CD14-positive monocyte (primary cell): Measurements from ENCODE around the gene SMIM38. TPM values are rescaled to one million over a fixed set of nuclear protein-coding genes. Genes with fewer than 3 reads are reported as not detected.

Experiments used
- DNase-seq, 3 donors: peaks; one replicate each; pipeline ENCODE4 v3.0.0-alpha.2; 2011 to 2022
- H2AFZ ChIP-seq: 2 replicates; pipeline ENCODE4 v1.6.0; 2012; ENCODE audit warnings: mild to moderate bottlenecking, low read depth, low read length, inconsistent platforms; ENCODE audit not compliant: insufficient read depth, poor library complexity, severe bottlenecking
- H3K27ac ChIP-seq, 2 donors: 1 replicate in 1 of 2; 2 replicates in 1 of 2; pipeline ENCODE4 v1.5.1; 2012 to 2013; ENCODE audit warnings: low read length in 2 of 2, control low read depth in 1 of 2, inconsistent platforms in 1 of 2, low read depth in 1 of 2, mild to moderate bottlenecking in 1 of 2
- H3K27me3 ChIP-seq, 2 donors: one replicate each; pipeline versions ENCODE4 v1.6.0 to v1.6.1; 2011 to 2013; ENCODE audit warnings: low read length in 2 of 2; ENCODE audit not compliant: control insufficient read depth in 2 of 2, insufficient read depth in 2 of 2
- H3K36me3 ChIP-seq, 2 donors: replicated peaks in 1 of 2; 1 replicate in 1 of 2; 2 replicates in 1 of 2; pipeline versions ENCODE4 v1.5.1 to v1.6.1; 2012 to 2013; ENCODE audit warnings: low read length in 2 of 2, control low read depth in 1 of 2, inconsistent platforms in 1 of 2, mild to moderate bottlenecking in 1 of 2; ENCODE audit not compliant: insufficient read depth in 2 of 2, control insufficient read depth in 1 of 2
- H3K4me1 ChIP-seq, 2 donors: 1 replicate in 1 of 2; 2 replicates in 1 of 2; pipeline versions ENCODE4 v1.5.1 to v1.6.1; 2012 to 2013; ENCODE audit warnings: low read length in 2 of 2, control low read depth in 1 of 2, inconsistent platforms in 1 of 2, mild to moderate bottlenecking in 1 of 2, moderate library complexity in 1 of 2; ENCODE audit not compliant: insufficient read depth in 2 of 2, control insufficient read depth in 1 of 2
- H3K4me2 ChIP-seq: replicated peaks from 2 replicates; pipeline ENCODE3; 2012; ENCODE audit warnings: low read length, moderate library complexity, mild to moderate bottlenecking; ENCODE audit not compliant: poor library complexity, severe bottlenecking; ENCODE audit errors: extremely low read depth
- H3K4me3 ChIP-seq, 3 experiments: fragments of 200-600 bp in 1 of 3; sonication (generic) in 1 of 3; replicated peaks in 1 of 3; 1 replicate in 2 of 3; 2 replicates in 1 of 3; pipeline ENCODE4 v1.5.1; 2011 to 2013; ENCODE audit warnings: low read length in 3 of 3, mild to moderate bottlenecking in 3 of 3, control low read depth in 2 of 3, low read depth in 2 of 3, inconsistent platforms in 1 of 3, moderate library complexity in 1 of 3
- H3K79me2 ChIP-seq: 2 replicates; pipeline ENCODE4 v1.6.0; 2012; ENCODE audit warnings: mild to moderate bottlenecking, control low read depth, inconsistent platforms, low read length, moderate library complexity; ENCODE audit not compliant: insufficient read depth
- H3K9ac ChIP-seq: 2 replicates; pipeline ENCODE4 v1.6.0; 2017; ENCODE audit warnings: low read length, mild to moderate bottlenecking; ENCODE audit not compliant: insufficient read depth, poor library complexity, severe bottlenecking
- H3K9me3 ChIP-seq, 2 donors: replicated peaks in 1 of 2; 1 replicate in 1 of 2; 2 replicates in 1 of 2; pipeline versions ENCODE4 v1.5.1 to v1.6.1; 2012 to 2013; ENCODE audit warnings: low read length in 2 of 2, control low read depth in 1 of 2; ENCODE audit not compliant: control insufficient read depth in 1 of 2, insufficient read depth in 1 of 2
- H4K20me1 ChIP-seq: 2 replicates; pipeline ENCODE4 v1.6.0; 2012; ENCODE audit warnings: mild to moderate bottlenecking, low read length, control low read depth, moderate library complexity; ENCODE audit not compliant: insufficient read depth
- H3K27ac Mint-ChIP-seq, 7 donors: one replicate each; pipeline ENCODE4 v1.8.0; 2020; ENCODE audit warnings: mild to moderate bottlenecking in 7 of 7, mixed read lengths in 7 of 7, moderate library complexity in 6 of 7, inconsistent platforms in 2 of 7
- H3K27me3 Mint-ChIP-seq, 3 donors: one replicate each; pipeline ENCODE4 v1.8.0; 2021 to 2022; ENCODE audit warnings: low read depth in 3 of 3, mild to moderate bottlenecking in 3 of 3, mixed read lengths in 3 of 3, moderate library complexity in 3 of 3, inconsistent platforms in 1 of 3
- H3K36me3 Mint-ChIP-seq, 2 donors: one replicate each; pipeline ENCODE4 v1.8.0; 2020; ENCODE audit warnings: mixed read lengths in 2 of 2, inconsistent platforms in 1 of 2, mild to moderate bottlenecking in 1 of 2
- H3K4me1 Mint-ChIP-seq: one replicate; pipeline ENCODE4 v1.8.0; 2020; ENCODE audit warnings: mild to moderate bottlenecking, mixed read lengths
- H3K4me3 Mint-ChIP-seq, 2 donors: one replicate each; pipeline ENCODE4 v1.8.0; 2020; ENCODE audit warnings: mild to moderate bottlenecking in 2 of 2, mixed read lengths in 2 of 2, moderate library complexity in 1 of 2
- H3K9me3 Mint-ChIP-seq, 7 donors: one replicate each; pipeline ENCODE4 v1.8.0; 2020 to 2022; ENCODE audit warnings: mixed read lengths in 7 of 7, mild to moderate bottlenecking in 6 of 7, moderate library complexity in 6 of 7, inconsistent platforms in 2 of 7
- WGBS: methylation state at CpG from one replicate; pipeline ENCODE4 v1.1.5; 2013; ENCODE audit warnings: missing lambda C conversion rate; ENCODE audit not compliant: insufficient coverage; 5-methylcytosine and 5-hydroxymethylcytosine counted together
- intact Hi-C, 2 donors: fragments of 100-400 bp; cut with micrococcal nuclease; formaldehyde crosslinking; loops; one replicate each; pipeline versions ENCODE4 v1.15.0 to v1.15.1; 2023
- polyA plus RNA-seq, 3 donors: library from polyadenylated mRNA; depleted of rRNA in 1 of 3; unstranded in 2 of 3; stranded (reverse) in 1 of 3; fragments of 300-500 nt in 2 of 3; fragments of >200 nt in 1 of 3; fragmentation: Illumina TruSeq in 2 of 3; gene quantifications; 1 replicate in 2 of 3; 2 replicates in 1 of 3; pipeline ENCODE4 v1.2.3, GENCODE V29; 2012 to 2021
- TF ChIP-seq, protein P1 (sequence below): fragments of 200-600 bp; IDR thresholded peaks from one replicate; pipeline ENCODE4 v1.8.0; 2022; ENCODE audit warnings: antibody characterized with exemption, mild to moderate bottlenecking

Gene SMIM38
- polyA plus RNA-seq, 3 donors: 0.05 TPM; not detected in 2

DNA sequence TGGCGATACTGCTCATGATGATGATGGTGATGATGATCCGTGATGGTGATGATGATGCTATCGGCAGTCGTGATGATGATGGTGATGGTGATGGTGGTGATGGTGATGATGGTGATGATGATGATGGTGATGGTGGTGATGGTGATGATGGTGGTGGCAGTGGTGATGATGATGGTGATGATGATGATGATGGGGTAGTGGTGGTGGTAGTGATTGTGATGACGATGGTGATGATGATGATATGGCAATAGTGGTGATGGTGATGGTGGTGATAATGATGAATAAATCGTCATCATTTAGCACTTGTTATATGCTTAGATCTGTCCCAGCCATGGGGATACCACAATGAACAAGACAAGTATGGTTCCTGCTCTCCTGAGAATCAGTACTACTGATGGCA is 39.2 kb downstream of the SMIM38 start:
- Histone ChIP-seq H3K4me3 (no peak overlapping the region), H2AFZ (no peak overlapping the region), H3K4me1 (no peaks in the 10 kb centered on the region), H3K36me3 (no peaks in the 10 kb centered on the region), H3K79me2 (no peaks in the 10 kb centered on the region), H3K27me3 (no peaks in the 10 kb centered on the region), H3K9me3 (no peaks in the 10 kb centered on the region), H3K9ac (no peak overlapping the region), H3K4me2 (no peak overlapping the region), H3K27ac (no peak overlapping the region), H4K20me1 (no peaks in the 10 kb centered on the region)
- TF ChIP-seq, protein P1, sequence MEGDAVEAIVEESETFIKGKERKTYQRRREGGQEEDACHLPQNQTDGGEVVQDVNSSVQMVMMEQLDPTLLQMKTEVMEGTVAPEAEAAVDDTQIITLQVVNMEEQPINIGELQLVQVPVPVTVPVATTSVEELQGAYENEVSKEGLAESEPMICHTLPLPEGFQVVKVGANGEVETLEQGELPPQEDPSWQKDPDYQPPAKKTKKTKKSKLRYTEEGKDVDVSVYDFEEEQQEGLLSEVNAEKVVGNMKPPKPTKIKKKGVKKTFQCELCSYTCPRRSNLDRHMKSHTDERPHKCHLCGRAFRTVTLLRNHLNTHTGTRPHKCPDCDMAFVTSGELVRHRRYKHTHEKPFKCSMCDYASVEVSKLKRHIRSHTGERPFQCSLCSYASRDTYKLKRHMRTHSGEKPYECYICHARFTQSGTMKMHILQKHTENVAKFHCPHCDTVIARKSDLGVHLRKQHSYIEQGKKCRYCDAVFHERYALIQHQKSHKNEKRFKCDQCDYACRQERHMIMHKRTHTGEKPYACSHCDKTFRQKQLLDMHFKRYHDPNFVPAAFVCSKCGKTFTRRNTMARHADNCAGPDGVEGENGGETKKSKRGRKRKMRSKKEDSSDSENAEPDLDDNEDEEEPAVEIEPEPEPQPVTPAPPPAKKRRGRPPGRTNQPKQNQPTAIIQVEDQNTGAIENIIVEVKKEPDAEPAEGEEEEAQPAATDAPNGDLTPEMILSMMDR: no peak
- Mint-ChIP-seq H3K36me3 (no peaks in the 10 kb centered on the region), H3K27me3 (peaks cover 5 to 6% (median 5%) of the 10 kb centered on the region in 3 donors), H3K4me3 (no peak overlapping the region), H3K4me1 (no peaks in the 10 kb centered on the region), H3K27ac (peak overlapping the region in 1 of 7 donors; percentile 34), H3K9me3 (peaks cover 0 to 5% (median 2%) of the 10 kb centered on the region in 7 donors)
- DNase-seq: no peak
- WGBS: 91% methylated on average over 1 of the region's 6 CpGs
- intact Hi-C loops: no loop called here

DNA sequence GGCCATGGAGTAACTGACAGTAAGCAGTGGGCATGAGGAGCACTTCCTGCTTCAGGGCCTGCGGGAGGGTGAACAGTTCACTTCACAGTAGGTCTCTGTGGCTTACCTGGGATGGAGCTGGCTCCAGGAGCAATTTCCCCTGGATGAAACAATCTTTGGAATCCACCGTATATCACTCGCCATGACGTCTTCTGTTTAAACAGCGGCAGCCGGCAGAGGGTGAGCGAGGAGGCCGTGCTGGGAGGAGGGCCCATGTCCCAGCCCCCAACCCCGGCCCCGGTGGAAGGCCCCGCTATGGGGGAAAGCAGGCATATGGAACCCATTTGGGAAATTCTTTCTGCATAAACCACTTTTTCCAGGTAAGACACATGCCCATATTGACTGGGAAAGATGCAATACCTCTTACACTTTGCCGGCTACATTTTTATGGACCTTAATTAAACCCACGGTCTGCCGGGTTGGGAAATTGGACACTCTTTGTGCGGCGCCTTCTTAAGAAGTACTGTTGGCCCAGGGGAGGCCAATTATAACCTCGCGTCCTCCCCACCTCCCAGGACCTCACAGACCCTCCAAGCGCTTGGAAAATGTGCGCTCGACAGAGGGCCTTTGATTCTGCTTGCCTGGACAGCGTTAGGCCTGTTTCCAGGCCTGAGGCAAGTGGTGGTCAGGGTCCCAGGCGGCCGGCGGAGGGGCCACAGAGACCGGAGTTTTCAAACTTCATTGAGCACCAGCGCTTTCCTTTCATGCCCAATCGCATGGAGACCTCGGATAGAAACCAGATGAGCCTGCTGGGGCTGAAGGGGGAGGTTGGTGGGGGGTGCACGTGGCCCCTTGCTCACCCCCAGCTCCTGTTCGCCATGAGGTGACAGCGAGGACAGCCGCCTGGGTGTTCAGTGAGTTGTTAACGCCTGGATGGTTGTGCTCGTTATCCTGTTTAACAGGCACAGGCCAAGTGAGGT is 40.4 kb downstream of the SMIM38 start:
- Mint-ChIP-seq H3K4me1 (no peaks in the 10 kb centered on the region), H3K36me3 (no peaks in the 10 kb centered on the region), H3K27ac (no peak overlapping the region), H3K4me3 (no peak overlapping the region), H3K9me3 (peaks cover 0 to 5% (median 2%) of the 10 kb centered on the region in 7 donors), H3K27me3 (peaks cover 5 to 8% (median 7%) of the 10 kb centered on the region in 3 donors)
- H4K20me1 ChIP-seq: no peaks in the 10 kb centered on the region
- no peak overlapping the region for H2AFZ ChIP-seq
- no peak overlapping the region for H3K4me3 ChIP-seq
- DNase-seq: no peak
- no peak overlapping the region for H3K9ac ChIP-seq
- no peaks in the 10 kb centered on the region for H3K27me3 ChIP-seq
- no peaks in the 10 kb centered on the region for H3K36me3 ChIP-seq
- 96% methylated on average over 19 of the region's 35 CpGs for WGBS
- H3K79me2 ChIP-seq: no peaks in the 10 kb centered on the region
- H3K9me3 ChIP-seq: no peaks in the 10 kb centered on the region
- H3K4me1 ChIP-seq: no peaks in the 10 kb centered on the region
- intact Hi-C loops: no loop called here
- no peak overlapping the region for H3K4me2 ChIP-seq
- H3K27ac ChIP-seq: no peak overlapping the region
- TF ChIP-seq, protein P1: no peak
